Upper lobe of right lung (tissue), 1 donor: ENCODE measurements around the gene IGLL1. TPM values are rescaled to one million over a fixed set of nuclear protein-coding genes. Genes with fewer than 3 reads are reported as not detected.

Experiments used
- ATAC-seq: fragments of 200-7000 bp; cut with Tn5 transposase; one replicate; pipeline ENCODE4 v1.9.1; 2020; ENCODE audit warnings: mild to moderate bottlenecking, moderate library complexity
- DNase-seq: peaks from one replicate; pipeline ENCODE4 v3.0.0-alpha.2; 2020
- H3K27ac ChIP-seq: fragments of 200-600 bp; one replicate; pipeline ENCODE4 v1.8.0; 2022
- H3K27me3 ChIP-seq: fragments of 200-600 bp; one replicate; pipeline ENCODE4 v1.8.0; 2022; ENCODE audit warnings: mild to moderate bottlenecking
- H3K36me3 ChIP-seq: fragments of 200-600 bp; one replicate; pipeline ENCODE4 v1.8.0; 2022
- H3K4me1 ChIP-seq: fragments of 200-600 bp; one replicate; pipeline ENCODE4 v1.8.0; 2022
- H3K4me3 ChIP-seq: fragments of 200-600 bp; one replicate; pipeline ENCODE4 v1.8.0; 2022; ENCODE audit warnings: mild to moderate bottlenecking
- H3K9me3 ChIP-seq: fragments of 200-600 bp; one replicate; pipeline ENCODE4 v1.8.0; 2022
- intact Hi-C: fragments of 100-400 bp; cut with DNase I; formaldehyde crosslinking; loops from one replicate; pipeline ENCODE4 v1.11.0; 2022
- total RNA-seq: library from RNA; stranded (reverse); fragmentation: NEBNext Ultra II Directional; extraction: Animal tissue kit (Norgen Biotek cat#: 25700); gene quantifications from one replicate; pipeline ENCODE4 v1.2.1, GENCODE V29; 2021
- TF ChIP-seq, protein P1 (sequence below): fragments of 200-600 bp; IDR thresholded peaks from one replicate; pipeline ENCODE4 v1.8.0; 2022; ENCODE audit warnings: antibody characterized with exemption
- donor health status: DM: no; HTN: yes; CAD: no; lungs with severe emphysema.

Gene IGLL1
- total RNA-seq, 1 donor from 2014 or later: not detected

DNA sequence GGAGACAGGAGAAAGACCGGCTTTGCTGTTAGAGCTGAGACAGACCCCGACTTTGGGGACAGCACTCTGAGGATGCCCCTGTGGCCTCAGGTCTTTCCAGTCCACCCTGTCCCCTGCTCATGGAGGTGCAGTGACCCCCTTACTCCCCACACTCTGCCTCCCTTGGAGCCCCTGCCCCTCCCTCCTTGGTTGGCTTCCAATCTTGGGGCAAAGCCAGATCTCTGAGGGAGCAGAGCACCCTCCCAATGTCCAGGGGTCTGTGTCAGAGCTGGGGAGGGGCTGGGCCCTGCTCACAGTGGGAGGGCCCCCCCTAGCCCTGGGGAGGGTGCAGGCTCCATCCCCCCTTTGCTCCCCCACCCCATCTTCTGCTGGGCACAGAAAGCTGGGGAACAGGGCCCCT, 50.0 kb downstream of the IGLL1 start:
- Histone ChIP-seq H3K27ac (no peak overlapping the region), H3K9me3 (no peaks in the 10 kb centered on the region), H3K36me3 (no peaks in the 10 kb centered on the region), H3K4me1 (peaks cover 4% of the 10 kb centered on the region), H3K4me3 (no peak overlapping the region), H3K27me3 (no peaks in the 10 kb centered on the region)
- TF ChIP-seq, protein P1, sequence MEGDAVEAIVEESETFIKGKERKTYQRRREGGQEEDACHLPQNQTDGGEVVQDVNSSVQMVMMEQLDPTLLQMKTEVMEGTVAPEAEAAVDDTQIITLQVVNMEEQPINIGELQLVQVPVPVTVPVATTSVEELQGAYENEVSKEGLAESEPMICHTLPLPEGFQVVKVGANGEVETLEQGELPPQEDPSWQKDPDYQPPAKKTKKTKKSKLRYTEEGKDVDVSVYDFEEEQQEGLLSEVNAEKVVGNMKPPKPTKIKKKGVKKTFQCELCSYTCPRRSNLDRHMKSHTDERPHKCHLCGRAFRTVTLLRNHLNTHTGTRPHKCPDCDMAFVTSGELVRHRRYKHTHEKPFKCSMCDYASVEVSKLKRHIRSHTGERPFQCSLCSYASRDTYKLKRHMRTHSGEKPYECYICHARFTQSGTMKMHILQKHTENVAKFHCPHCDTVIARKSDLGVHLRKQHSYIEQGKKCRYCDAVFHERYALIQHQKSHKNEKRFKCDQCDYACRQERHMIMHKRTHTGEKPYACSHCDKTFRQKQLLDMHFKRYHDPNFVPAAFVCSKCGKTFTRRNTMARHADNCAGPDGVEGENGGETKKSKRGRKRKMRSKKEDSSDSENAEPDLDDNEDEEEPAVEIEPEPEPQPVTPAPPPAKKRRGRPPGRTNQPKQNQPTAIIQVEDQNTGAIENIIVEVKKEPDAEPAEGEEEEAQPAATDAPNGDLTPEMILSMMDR: no peak
- ATAC-seq (no peak), DNase-seq (peak; percentile 48)
- intact Hi-C loops: no loop called here

- H3K27me3 ChIP-seq: no peaks in the 10 kb centered on the region
- peaks cover 4% of the 10 kb centered on the region for H3K4me1 ChIP-seq
- DNase-seq (peak; percentile 30), ATAC-seq (no peak)
- H3K9me3 ChIP-seq: no peaks in the 10 kb centered on the region
- H3K27ac ChIP-seq: no peak overlapping the region
- intact Hi-C loops: no loop called here
- TF ChIP-seq, protein P1: no peak
- no peak overlapping the region for H3K4me3 ChIP-seq
- no peaks in the 10 kb centered on the region for H3K36me3 ChIP-seq
These were observed 50.7 kb downstream of the IGLL1 start for GRCh38 chr22:23529166-23530103.

DNA sequence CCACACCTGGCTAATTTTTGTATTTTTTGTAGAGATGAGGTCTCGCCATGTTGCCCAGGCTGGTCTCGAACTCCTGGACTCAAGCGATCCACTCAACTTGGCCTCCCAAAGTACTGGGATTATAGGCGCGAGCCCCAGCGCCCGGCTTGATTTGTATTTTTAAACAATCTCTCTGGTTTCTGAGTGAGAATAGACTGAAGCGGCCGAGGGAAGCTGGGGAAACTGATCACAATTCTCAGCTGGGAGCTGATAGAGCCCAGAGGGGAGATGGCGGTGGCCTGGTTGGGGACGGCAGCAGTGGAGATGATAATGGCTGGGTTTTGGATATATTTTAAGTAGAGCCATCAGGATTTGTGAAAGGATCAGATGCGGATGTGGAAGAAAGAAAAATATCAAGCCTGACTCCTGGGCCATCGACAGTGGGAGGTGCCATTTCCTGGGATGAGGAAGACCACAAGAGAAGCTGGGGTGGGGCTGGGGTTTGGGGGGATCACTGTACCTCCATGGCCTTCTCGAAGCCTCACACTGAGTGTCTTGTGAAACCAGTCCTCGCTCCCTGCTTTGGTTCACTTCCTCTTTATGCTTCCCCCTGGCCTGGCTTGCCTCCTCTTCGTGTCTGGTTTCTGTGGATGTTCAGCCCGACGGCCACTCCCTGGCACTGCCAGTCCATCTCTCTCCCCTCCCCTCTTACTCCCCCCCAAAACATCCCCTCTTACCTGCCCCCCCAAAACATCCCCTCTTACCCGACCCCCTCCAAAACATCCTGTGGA, 51.9 kb downstream of the IGLL1 start:
- DNase-seq: peak; percentile 56
- H3K27me3 ChIP-seq: no peaks in the 10 kb centered on the region
- no peaks in the 10 kb centered on the region for H3K9me3 ChIP-seq
- no peaks in the 10 kb centered on the region for H3K4me1 ChIP-seq
- intact Hi-C loops: no loop called here
- peak; percentile 42 for ATAC-seq
- no peak overlapping the region for H3K4me3 ChIP-seq
- no peaks in the 10 kb centered on the region for H3K36me3 ChIP-seq
- TF ChIP-seq, protein P1: no peak
- H3K27ac ChIP-seq: no peak overlapping the region

DNA sequence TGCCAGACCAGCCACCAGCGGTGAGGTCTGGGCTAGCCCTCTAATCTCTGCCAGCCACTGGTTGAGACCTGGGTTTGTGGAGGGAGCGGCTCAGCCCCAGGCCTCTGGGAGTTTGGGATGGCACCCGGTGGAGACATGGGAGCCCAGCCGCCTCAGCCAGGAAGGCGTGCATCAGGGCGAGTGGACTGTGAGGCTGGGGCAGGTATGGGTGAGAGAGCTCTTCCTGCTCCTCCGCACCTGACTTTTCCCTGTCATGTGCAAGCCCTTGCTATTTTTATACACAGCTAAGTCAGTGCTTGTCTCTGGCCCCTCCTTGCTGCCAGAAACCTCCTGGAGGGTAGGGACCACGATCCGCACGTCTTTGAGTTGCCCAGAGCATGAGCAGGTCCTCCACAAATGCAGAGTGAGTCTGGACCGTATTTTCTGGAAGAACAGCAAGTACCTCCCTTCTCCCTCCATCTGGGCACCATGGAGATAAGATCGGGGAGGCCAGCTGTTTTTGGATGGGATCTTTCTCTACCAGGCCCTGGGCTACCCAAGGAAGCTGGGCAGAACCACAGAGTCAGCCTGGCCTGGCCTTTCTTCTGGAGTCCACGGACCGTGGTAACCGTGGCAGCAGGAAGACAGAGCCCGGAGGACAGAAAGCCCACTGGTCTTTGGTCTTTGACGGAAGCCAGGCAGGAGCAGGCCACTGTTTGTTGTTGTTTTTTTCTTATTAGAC, 53.3 kb downstream of the IGLL1 start:
- no peak for ATAC-seq
- Histone ChIP-seq H3K4me3 (no peak overlapping the region), H3K4me1 (peaks cover 4% of the 10 kb centered on the region), H3K27me3 (no peaks in the 10 kb centered on the region), H3K27ac (no peak overlapping the region), H3K36me3 (no peaks in the 10 kb centered on the region), H3K9me3 (no peaks in the 10 kb centered on the region)
- DNase-seq: peak; percentile 51
- TF ChIP-seq, protein P1: no peak
- intact Hi-C loops: no loop called here

DNA sequence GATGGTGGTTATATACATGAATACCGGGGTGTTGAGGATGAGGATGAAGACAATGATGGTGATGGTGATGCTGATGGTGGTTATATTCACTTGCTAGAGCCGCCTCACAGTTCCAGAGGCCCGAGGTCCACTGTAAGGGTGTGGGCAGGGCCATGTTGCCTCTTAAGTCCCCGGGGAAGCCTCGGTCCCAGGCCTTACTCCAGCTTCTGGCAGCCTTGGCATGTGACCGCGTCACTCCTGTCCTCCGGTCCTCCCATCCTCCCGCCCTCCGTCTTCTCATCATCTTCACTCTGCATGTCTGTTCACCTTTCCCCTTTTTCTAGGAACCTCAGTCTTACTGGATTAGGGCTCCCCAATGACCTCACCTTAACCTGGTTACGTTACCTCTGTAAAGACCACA, 54.6 kb downstream of the IGLL1 start:
- intact Hi-C loops: no loop called here
- ATAC-seq (no peak), DNase-seq (peak; percentile 51)
- TF ChIP-seq, protein P1: no peak
- Histone ChIP-seq H3K4me1 (peaks cover 13% of the 10 kb centered on the region), H3K27me3 (no peaks in the 10 kb centered on the region), H3K36me3 (no peaks in the 10 kb centered on the region), H3K9me3 (no peaks in the 10 kb centered on the region), H3K4me3 (no peak overlapping the region), H3K27ac (no peak overlapping the region)
